Ishikawa (cell line): ENCODE measurements around the gene RTF1.

Experiments
- CEBPB ChIP-seq: IDR thresholded peaks from 2 replicates; pipeline ENCODE4 v1.6.1; 2012
- CREB1 ChIP-seq: IDR thresholded peaks from 2 replicates; pipeline ENCODE4 v1.6.1; 2012; ENCODE audit warnings: low read depth
- EGR1 ChIP-seq: IDR thresholded peaks from 2 replicates; pipeline ENCODE4 v1.6.1; 2012
- EP300 ChIP-seq: IDR thresholded peaks from 2 replicates; pipeline ENCODE4 v1.6.1; 2012; ENCODE audit warnings: borderline replicate concordance
- FOXM1 ChIP-seq: IDR thresholded peaks from 2 replicates; pipeline ENCODE4 v1.6.1; 2012; ENCODE audit warnings: low read depth, borderline replicate concordance
- NFIC ChIP-seq: IDR thresholded peaks from 2 replicates; pipeline ENCODE4 v1.6.1; 2012
- RAD21 ChIP-seq: IDR thresholded peaks from 2 replicates; pipeline ENCODE4 v1.6.1; 2012; ENCODE audit warnings: low read depth
- TAF1 ChIP-seq: IDR thresholded peaks from 2 replicates; pipeline ENCODE4 v1.6.1; 2012; ENCODE audit warnings: low read depth, mild to moderate bottlenecking
- TCF12 ChIP-seq: IDR thresholded peaks from 2 replicates; pipeline ENCODE4 v1.6.1; 2012; ENCODE audit warnings: low read depth
- TEAD4 ChIP-seq: IDR thresholded peaks from 2 replicates; pipeline ENCODE4 v1.6.1; 2012
- YY1 ChIP-seq: IDR thresholded peaks from 2 replicates; pipeline ENCODE4 v1.6.1; 2012; ENCODE audit warnings: low read depth
- ZBTB7A ChIP-seq: IDR thresholded peaks from 2 replicates; pipeline ENCODE4 v1.6.1; 2012; ENCODE audit warnings: low read depth
- TF ChIP-seq, protein P1 (sequence below): IDR thresholded peaks from 2 replicates; pipeline ENCODE4 v1.6.1; 2012
- TF ChIP-seq, protein P2 (sequence below): IDR thresholded peaks from 2 replicates; pipeline ENCODE4 v1.6.1; 2012; ENCODE audit warnings: low read depth, mild to moderate bottlenecking
- TF ChIP-seq, protein P3 (sequence below): IDR thresholded peaks from 2 replicates; pipeline ENCODE4 v1.6.1; 2012

RTF1 gene

DNA sequence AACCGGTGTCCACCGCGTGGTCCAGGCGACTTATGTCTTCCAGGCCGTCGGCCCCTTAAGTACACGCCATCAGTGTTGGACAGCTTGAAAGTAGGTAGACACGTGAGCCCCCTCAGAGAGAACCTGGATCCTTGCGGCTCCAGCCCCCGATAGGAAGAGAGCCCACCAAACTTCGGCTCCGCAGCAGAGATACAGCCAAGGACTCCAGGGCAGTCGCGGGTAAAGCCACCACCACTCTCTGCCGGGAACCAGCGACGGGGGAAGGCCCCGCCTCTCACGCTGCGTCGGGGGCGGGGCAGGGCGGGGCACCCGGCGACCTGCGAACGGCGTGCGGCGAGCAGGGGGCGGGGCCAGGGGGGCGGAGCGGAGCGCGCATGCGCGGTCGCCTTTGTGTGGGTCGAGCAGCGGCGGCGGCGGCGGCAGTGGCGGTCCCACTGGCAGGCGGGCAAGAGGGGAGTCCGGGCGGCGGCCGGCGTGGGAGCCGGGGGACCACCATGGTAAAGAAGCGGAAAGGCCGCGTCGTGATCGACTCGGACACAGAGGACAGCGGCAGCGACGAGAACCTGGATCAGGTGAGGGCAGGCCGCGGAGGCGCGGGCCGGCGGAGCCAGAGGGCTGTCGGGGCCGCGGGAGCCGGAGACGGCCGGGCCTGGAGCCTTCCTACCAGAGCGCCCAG lies at the start of gene RTF1:
Gene RTF1 (plus strand): TSS at position 354 of the 676 bp plus-strand sequence. CDS start 21 bp downstream, at position 375.
- TF ChIP-seq TAF1 (peak; percentile 94), CEBPB (no peak)
- TF ChIP-seq, protein P1, sequence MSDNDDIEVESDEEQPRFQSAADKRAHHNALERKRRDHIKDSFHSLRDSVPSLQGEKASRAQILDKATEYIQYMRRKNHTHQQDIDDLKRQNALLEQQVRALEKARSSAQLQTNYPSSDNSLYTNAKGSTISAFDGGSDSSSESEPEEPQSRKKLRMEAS = peak; percentile 87

DNA sequence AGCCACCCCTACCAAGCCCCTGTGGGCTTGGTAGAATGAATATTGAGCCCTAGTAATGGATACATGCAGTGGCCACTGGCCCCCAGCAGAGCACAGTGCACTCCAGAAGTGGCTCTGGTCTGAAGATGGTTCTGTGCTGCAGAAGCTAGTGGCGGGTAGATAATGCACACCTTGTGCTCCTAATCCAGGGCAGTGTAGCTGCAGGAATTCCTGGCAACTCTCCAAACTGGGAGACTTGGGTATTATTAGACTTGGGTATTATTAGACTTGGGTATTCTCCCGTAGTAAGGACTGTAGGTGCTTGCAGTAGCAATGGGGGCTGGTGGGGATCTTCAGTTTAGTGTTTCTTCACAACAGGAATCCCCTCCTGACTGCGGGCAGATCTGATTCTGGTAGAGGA lies 49.5 kb upstream of the RTF1 start:
- no peak for TF ChIP-seq CEBPB
- no peak for TF ChIP-seq TEAD4
- TF ChIP-seq EP300 = no peak
- TF ChIP-seq, protein P2, sequence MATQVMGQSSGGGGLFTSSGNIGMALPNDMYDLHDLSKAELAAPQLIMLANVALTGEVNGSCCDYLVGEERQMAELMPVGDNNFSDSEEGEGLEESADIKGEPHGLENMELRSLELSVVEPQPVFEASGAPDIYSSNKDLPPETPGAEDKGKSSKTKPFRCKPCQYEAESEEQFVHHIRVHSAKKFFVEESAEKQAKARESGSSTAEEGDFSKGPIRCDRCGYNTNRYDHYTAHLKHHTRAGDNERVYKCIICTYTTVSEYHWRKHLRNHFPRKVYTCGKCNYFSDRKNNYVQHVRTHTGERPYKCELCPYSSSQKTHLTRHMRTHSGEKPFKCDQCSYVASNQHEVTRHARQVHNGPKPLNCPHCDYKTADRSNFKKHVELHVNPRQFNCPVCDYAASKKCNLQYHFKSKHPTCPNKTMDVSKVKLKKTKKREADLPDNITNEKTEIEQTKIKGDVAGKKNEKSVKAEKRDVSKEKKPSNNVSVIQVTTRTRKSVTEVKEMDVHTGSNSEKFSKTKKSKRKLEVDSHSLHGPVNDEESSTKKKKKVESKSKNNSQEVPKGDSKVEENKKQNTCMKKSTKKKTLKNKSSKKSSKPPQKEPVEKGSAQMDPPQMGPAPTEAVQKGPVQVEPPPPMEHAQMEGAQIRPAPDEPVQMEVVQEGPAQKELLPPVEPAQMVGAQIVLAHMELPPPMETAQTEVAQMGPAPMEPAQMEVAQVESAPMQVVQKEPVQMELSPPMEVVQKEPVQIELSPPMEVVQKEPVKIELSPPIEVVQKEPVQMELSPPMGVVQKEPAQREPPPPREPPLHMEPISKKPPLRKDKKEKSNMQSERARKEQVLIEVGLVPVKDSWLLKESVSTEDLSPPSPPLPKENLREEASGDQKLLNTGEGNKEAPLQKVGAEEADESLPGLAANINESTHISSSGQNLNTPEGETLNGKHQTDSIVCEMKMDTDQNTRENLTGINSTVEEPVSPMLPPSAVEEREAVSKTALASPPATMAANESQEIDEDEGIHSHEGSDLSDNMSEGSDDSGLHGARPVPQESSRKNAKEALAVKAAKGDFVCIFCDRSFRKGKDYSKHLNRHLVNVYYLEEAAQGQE = no peak
- TF ChIP-seq EGR1 = no peak
- TF ChIP-seq RAD21 = no peak
- no peak for TF ChIP-seq TCF12
- TF ChIP-seq YY1 = no peak
- no peak for TF ChIP-seq FOXM1
- TF ChIP-seq TAF1 = no peak
- TF ChIP-seq ZBTB7A = no peak
- no peak for TF ChIP-seq NFIC
- TF ChIP-seq CREB1 = no peak
- TF ChIP-seq, protein P3, sequence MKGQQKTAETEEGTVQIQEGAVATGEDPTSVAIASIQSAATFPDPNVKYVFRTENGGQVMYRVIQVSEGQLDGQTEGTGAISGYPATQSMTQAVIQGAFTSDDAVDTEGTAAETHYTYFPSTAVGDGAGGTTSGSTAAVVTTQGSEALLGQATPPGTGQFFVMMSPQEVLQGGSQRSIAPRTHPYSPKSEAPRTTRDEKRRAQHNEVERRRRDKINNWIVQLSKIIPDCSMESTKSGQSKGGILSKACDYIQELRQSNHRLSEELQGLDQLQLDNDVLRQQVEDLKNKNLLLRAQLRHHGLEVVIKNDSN = no peak
- TF ChIP-seq, protein P1 = no peak

DNA sequence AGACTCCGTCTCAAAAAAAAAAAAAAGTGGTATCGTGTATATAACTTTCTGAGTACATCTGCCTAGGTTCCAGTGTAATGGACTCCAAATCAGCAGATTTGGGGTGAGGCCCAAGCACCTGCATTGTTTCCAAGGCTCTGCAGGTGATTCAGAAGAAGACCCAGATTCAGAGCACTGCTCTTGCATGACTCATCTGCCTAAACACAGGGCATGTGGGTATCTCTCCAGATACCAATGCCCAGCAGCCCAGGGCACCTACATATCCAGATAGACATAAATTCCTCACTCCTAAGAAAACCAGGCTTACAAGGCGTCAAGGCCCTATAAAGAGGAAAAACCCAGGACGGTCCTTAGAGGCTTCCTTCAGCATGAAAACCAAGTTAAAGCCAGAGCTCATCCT lies 38.9 kb upstream of the RTF1 start:
- TF ChIP-seq, protein P2 = no peak
- no peak for TF ChIP-seq RAD21
- TF ChIP-seq, protein P1 = no peak
- no peak for TF ChIP-seq TCF12
- TF ChIP-seq, protein P3 = no peak
- no peak for TF ChIP-seq TEAD4
- TF ChIP-seq CEBPB = no peak
- no peak for TF ChIP-seq FOXM1
- TF ChIP-seq YY1 = no peak
- no peak for TF ChIP-seq NFIC
- TF ChIP-seq CREB1 = no peak
- TF ChIP-seq EP300 = no peak
- TF ChIP-seq TAF1 = no peak
- TF ChIP-seq EGR1 = no peak
- TF ChIP-seq ZBTB7A = no peak

DNA sequence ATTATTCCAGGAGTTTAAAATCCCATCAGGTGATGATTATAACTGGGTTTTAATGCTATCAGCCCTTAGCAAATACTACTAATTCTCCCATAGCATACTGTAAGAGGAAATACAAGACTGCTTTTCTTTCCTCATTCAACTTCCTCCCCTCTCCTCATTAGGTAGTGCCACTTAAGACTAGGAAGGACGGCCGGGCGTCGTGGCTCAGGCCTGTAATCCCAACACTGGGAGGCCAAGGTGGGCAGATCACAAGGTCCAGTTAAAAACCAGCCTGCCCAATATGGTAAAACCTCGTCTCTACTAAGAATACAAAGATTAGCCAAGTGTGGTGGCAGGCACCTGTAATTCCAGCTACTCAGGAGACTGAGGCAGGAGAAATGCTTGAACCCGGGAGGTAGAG lies 29.2 kb upstream of the RTF1 start:
- TF ChIP-seq CEBPB = no peak
- TF ChIP-seq, protein P2 = no peak
- no peak for TF ChIP-seq TEAD4
- no peak for TF ChIP-seq NFIC
- no peak for TF ChIP-seq TCF12
- TF ChIP-seq RAD21 = no peak
- TF ChIP-seq, protein P1 = no peak
- no peak for TF ChIP-seq FOXM1
- TF ChIP-seq EGR1 = no peak
- no peak for TF ChIP-seq TAF1
- no peak for TF ChIP-seq EP300
- TF ChIP-seq ZBTB7A = no peak
- TF ChIP-seq CREB1 = no peak
- TF ChIP-seq, protein P3 = no peak
- TF ChIP-seq YY1 = no peak
